Retinal pigment epithelial cell (primary cell): ENCODE results near the gene PDIA6.
A peak's percentile ranks its signal among the peaks of the same experiment; 100 is the strongest.

Experiments used
- DNase-seq: peaks from one replicate; pipeline ENCODE4 v3.0.0-alpha.2; 2010; ENCODE audit warnings: low read depth
- H3K4me3 ChIP-seq: 2 replicates; pipeline ENCODE4 v1.5.1; 2011; ENCODE audit warnings: mild to moderate bottlenecking, low read length, control low read depth, moderate library complexity
- TF ChIP-seq, protein P1 (sequence below): conservative IDR thresholded peaks from 2 replicates; pipeline ENCODE4 v1.5.1; 2011; ENCODE audit warnings: low read depth, low read length, control low read depth, inconsistent platforms

The PDIA6 gene

GRCh38 chr2:10792660-10793400 is 19.8 kb downstream of the PDIA6 start:
- TF ChIP-seq, protein P1, sequence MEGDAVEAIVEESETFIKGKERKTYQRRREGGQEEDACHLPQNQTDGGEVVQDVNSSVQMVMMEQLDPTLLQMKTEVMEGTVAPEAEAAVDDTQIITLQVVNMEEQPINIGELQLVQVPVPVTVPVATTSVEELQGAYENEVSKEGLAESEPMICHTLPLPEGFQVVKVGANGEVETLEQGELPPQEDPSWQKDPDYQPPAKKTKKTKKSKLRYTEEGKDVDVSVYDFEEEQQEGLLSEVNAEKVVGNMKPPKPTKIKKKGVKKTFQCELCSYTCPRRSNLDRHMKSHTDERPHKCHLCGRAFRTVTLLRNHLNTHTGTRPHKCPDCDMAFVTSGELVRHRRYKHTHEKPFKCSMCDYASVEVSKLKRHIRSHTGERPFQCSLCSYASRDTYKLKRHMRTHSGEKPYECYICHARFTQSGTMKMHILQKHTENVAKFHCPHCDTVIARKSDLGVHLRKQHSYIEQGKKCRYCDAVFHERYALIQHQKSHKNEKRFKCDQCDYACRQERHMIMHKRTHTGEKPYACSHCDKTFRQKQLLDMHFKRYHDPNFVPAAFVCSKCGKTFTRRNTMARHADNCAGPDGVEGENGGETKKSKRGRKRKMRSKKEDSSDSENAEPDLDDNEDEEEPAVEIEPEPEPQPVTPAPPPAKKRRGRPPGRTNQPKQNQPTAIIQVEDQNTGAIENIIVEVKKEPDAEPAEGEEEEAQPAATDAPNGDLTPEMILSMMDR = peak; percentile 31

GRCh38 chr2:10792001-10792634 is 20.5 kb downstream of the PDIA6 start:
- H3K4me3 ChIP-seq = no peak overlapping the region
- TF ChIP-seq, protein P1 = no peak
- no peak for DNase-seq

More at GRCh38 chr2:10792660-10793400, 19.8 kb downstream of the PDIA6 start:
- DNase-seq = no peak
- no peak overlapping the region for H3K4me3 ChIP-seq

DNA sequence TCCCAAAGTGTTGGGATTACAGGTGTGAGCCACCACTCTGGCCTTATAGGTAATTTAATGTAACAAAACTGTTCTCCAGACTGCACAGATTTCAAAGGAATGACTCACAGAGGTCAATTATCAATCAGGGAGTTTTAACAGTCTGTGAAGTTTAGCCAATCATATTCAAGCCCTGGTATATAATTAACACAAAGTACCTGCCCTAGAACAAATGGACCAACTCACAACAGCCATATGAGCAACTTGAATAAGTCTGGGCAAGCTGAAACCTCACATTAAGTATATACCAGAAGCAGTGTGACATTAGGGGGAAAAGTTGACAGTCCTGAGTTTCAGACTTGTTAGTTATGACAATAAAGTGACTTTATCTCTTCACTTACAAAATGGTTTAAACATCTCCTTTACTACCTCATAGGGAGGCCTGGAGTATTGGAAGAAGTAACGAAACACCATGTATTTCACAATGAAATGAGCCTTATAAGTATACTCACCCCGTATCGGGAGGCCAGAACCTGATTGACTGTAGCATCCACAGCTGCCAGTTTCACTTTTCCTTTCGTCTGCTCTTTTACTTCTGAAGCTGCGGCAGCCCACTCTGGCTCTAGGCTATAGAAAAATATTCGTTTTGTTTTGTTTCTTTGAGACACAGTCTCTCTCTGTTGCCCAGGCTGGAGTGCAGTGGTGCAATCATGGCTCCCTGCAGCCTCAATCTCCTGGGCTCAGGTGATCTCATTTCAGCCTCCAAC is 22.2 kb downstream of the PDIA6 start:
- TF ChIP-seq, protein P1 = no peak
- no peak for DNase-seq
- H3K4me3 ChIP-seq = no peak overlapping the region

DNA sequence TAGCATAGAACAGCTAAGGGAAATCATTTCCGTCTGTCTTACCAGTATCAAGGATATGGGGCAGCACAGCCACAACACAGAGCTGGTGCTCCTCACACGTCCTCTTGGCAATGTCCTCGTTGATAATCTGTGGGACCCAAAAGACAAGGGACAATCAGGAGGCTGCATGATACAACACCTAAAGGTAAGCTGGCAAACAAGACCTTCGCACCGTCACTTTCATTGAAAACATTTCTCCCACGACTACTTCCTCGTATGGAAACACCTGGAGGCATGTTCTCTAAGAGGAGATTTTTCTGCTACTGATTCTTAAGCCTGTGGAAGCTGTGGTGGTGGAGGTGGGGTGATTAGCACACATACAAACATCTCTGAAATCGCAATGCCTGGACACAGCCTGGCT is 23.7 kb downstream of the PDIA6 start:
- TF ChIP-seq, protein P1 = no peak
- H3K4me3 ChIP-seq = no peak overlapping the region
- DNase-seq = no peak

- H3K4me3 ChIP-seq = no peak overlapping the region
- DNase-seq = no peak
- TF ChIP-seq, protein P1 = peak; percentile 47
Measured at GRCh38 chr2:10787176-10787968, 25.2 kb downstream of the PDIA6 start.

GRCh38 chr2:10786240-10786982 is 26.2 kb downstream of the PDIA6 start:
- DNase-seq = no peak
- H3K4me3 ChIP-seq = no peak overlapping the region
- TF ChIP-seq, protein P1 = peak; percentile 3
